Colonic mucosa (tissue), 4 donors: ENCODE data around the gene BCL2L13. TPM values are rescaled to one million over a fixed set of nuclear protein-coding genes. Genes with fewer than 3 reads are reported as not detected.
"Not testable (repeated sequence)": the region's sequence is repeated elsewhere in the genome, so short reads cannot be mapped to it uniquely, and the experiment has no call there.

ENCODE experiments used
- DNase-seq: peaks from one replicate; pipeline ENCODE4 v3.0.0-alpha.2; 2020
- H3K27ac ChIP-seq: fragments of 200-600 bp; one replicate; pipeline ENCODE4 v1.8.0; 2021
- H3K27me3 ChIP-seq: fragments of 200-600 bp; one replicate; pipeline ENCODE4 v1.8.0; 2021
- H3K36me3 ChIP-seq: fragments of 200-600 bp; one replicate; pipeline ENCODE4 v1.8.0; 2021
- H3K4me1 ChIP-seq: fragments of 200-600 bp; one replicate; pipeline ENCODE4 v1.8.0; 2021; ENCODE audit warnings: mild to moderate bottlenecking
- H3K4me3 ChIP-seq: fragments of 200-600 bp; one replicate; pipeline ENCODE4 v1.8.0; 2021
- H3K9ac ChIP-seq, 2 donors: one replicate each; pipeline ENCODE4 v1.7.0; 2013; ENCODE audit warnings: control low read depth in 2 of 2, low read depth in 2 of 2, low read length in 2 of 2
- H3K9me3 ChIP-seq: fragments of 200-600 bp; one replicate; pipeline ENCODE4 v1.8.0; 2021
- intact Hi-C: fragments of 100-400 bp; cut with DNase I; formaldehyde crosslinking; loops from one replicate; pipeline ENCODE4 v1.14.1; 2022
- total RNA-seq, 2 donors: library from RNA; stranded (reverse); fragmentation: NEBNext Ultra II Directional in 1 of 2; extraction: Animal tissue kit (Norgen Biotek cat#: 25700) in 1 of 2; gene quantifications; one replicate each; pipeline ENCODE4 v1.2.1, GENCODE V29; 2021
- TF ChIP-seq, protein P1 (sequence below): fragments of 200-600 bp; IDR thresholded peaks from one replicate; pipeline ENCODE4 v1.8.0; 2022; ENCODE audit warnings: antibody characterized with exemption, mild to moderate bottlenecking
- donor health status: healthy.
- donor health status: DM: no; HTN: no; CAD: no.
- donor health status: DM: no; HTN: no; CAD: no.

Gene BCL2L13
- total RNA-seq, 2 donors from 2014 or later = 44.9 to 47.2 TPM

DNA sequence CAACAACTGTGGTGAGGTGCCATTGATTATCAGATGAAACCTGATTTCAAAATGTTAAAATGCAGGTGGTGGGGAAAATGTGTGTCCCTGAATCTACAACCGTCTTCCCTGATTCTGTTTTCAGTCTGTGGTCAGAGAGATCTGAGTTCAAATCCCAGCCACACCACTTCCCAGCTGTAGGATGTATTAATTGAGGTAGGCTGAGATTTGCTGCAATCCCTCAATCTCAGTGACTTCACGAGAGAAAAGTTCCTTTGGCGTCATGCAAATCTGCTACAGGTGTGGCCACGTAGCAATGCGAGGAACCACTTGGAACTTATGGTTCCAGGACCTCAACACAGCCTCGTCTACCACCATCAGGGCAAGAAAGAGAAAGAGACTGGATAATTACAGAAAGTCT is 56.2 kb downstream of the BCL2L13 start:
- Histone ChIP-seq H3K4me3 (no peak overlapping the region), H3K27me3 (no peaks in the 10 kb centered on the region), H3K36me3 (no peaks in the 10 kb centered on the region), H3K9ac (no peak overlapping the region), H3K4me1 (no peaks in the 10 kb centered on the region), H3K27ac (no peak overlapping the region), H3K9me3 (no peaks in the 10 kb centered on the region)
- intact Hi-C loops = no loop called here
- TF ChIP-seq, protein P1, sequence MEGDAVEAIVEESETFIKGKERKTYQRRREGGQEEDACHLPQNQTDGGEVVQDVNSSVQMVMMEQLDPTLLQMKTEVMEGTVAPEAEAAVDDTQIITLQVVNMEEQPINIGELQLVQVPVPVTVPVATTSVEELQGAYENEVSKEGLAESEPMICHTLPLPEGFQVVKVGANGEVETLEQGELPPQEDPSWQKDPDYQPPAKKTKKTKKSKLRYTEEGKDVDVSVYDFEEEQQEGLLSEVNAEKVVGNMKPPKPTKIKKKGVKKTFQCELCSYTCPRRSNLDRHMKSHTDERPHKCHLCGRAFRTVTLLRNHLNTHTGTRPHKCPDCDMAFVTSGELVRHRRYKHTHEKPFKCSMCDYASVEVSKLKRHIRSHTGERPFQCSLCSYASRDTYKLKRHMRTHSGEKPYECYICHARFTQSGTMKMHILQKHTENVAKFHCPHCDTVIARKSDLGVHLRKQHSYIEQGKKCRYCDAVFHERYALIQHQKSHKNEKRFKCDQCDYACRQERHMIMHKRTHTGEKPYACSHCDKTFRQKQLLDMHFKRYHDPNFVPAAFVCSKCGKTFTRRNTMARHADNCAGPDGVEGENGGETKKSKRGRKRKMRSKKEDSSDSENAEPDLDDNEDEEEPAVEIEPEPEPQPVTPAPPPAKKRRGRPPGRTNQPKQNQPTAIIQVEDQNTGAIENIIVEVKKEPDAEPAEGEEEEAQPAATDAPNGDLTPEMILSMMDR = no peak
- DNase-seq = no peak

DNA sequence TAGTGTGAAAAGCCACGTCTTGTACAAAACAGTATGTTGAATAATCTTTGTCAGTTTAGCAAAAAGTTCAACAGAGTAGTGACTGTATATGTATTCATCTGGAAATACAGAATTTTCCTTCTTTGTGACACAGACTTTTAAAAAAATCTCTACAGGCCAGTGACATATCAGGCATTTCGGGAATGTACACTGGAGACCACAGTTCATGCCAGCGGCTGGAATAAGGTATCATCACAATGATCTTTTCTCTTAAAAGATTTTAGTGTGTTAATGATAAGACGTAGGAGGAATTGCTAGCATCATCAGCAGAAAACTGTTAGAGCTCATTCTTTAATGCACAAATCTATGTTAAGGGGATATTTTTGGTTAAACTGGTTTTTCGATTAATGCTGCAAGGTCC is 57.4 kb downstream of the BCL2L13 start:
- intact Hi-C loops = no loop called here
- Histone ChIP-seq H3K27ac (no peak overlapping the region), H3K9me3 (no peaks in the 10 kb centered on the region), H3K9ac (no peak overlapping the region), H3K27me3 (no peaks in the 10 kb centered on the region), H3K4me1 (no peaks in the 10 kb centered on the region), H3K36me3 (no peaks in the 10 kb centered on the region), H3K4me3 (no peak overlapping the region)
- TF ChIP-seq, protein P1 = no peak
- DNase-seq = no peak

DNA sequence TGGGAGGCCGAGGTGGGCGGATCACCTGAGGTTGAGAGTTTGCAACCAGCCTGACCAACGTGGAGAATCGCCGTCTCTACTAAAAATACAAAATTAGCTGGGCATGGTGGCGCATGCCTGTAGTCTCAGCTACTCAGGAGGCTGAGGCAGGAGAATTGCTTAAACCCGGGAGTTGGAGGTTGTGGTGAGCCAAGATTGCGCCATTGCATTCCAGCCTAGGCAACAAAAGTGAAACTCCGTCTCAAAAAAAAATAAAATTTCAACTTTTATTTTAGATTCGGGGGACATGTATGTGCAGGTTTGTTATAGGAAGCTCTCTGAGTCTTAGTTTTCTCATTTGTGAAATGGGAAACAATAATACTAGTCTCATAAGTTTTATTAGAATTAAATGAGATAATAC is 58.6 kb downstream of the BCL2L13 start:
- DNase-seq, intact Hi-C loops: not testable (repeated sequence)

DNA sequence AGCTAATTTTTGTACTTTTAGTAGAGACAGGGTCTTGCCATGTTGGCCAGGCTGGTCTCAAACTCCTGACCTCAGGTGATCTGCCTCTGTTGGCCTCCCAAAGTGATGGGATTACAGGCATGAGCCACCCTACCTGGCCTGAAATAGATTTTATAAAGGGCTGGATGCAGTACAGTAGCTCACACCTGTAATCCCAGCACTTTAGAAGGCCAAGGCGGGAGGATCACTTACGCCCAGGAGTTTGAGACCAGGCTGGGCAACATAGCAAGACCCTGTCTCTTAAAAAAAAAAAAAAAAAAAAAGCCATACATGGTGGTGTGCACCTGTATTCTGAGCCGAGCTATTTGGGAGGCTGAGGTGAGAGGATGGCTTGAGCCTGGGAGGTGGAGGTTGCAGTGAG is 59.7 kb downstream of the BCL2L13 start:
- H3K4me3 ChIP-seq, H3K27me3 ChIP-seq, H3K9me3 ChIP-seq, H3K27ac ChIP-seq, intact Hi-C loops, DNase-seq, H3K9ac ChIP-seq, H3K4me1 ChIP-seq, H3K36me3 ChIP-seq: not testable (repeated sequence)

More for the DNA sequence above, 58.6 kb downstream of the BCL2L13 start:
- not testable (repeated sequence) for H3K9ac ChIP-seq, H3K27me3 ChIP-seq, H3K9me3 ChIP-seq, H3K36me3 ChIP-seq, H3K27ac ChIP-seq, H3K4me3 ChIP-seq, H3K4me1 ChIP-seq

DNA sequence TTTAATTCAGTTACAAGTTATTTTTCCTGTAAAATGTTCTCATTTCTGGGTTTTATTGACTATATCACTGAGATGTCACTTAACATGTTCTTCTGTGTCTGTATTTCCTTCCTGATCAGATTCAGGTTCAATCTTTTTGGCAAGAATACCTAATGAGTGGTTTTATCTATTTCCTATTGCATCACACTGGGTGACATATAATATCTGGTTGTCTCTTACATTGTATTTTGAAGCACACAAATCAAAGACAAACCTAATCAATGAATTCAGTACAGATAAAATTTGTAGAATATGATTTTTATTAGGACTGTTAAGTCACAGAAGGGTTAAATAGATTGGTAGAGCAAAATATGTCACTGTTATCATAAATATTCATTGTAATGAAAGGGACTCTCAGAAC is 60.4 kb downstream of the BCL2L13 start:
- H3K27me3 ChIP-seq = no peaks in the 10 kb centered on the region
- intact Hi-C loops = no loop called here
- no peaks in the 10 kb centered on the region for H3K4me1 ChIP-seq
- DNase-seq = no peak
- no peak overlapping the region for H3K4me3 ChIP-seq
- no peaks in the 10 kb centered on the region for H3K9me3 ChIP-seq
- H3K9ac ChIP-seq = no peak overlapping the region
- no peak overlapping the region for H3K27ac ChIP-seq
- H3K36me3 ChIP-seq = no peaks in the 10 kb centered on the region
- TF ChIP-seq, protein P1 = no peak

DNA sequence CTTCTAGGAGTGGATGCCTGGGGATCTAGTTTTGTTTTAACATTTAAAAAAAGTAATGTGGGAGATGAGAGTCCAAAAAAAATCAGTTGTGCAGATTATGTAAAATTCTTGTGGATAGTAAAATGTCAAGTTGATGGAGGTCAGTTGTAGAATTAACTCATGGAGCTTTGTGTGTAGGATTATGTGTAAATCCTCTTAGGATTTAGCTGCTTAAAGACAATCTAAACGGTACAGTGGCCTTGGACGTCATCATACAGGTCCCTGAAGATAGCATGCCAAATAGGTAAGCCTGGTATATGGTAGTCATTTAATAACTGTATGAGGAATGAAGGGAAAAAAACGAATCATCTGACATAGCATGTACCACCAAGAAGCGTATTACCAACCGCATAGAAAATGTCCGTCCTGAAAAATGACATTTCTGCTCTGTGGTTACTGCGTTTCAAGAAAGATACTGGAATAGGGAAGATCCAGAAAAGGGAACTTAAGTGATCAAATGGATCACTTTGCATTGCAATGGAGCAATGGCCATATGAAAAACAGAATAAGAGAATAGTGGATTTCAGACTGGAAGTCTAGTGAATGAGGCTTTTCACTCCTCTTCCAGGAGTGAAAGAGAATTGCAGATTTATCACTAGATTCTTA is 61.3 kb downstream of the BCL2L13 start:
- no peaks in the 10 kb centered on the region for H3K36me3 ChIP-seq
- intact Hi-C loops = no loop called here

More for the DNA sequence above, 61.3 kb downstream of the BCL2L13 start:
- Histone ChIP-seq H3K27ac (no peak overlapping the region), H3K4me1 (no peaks in the 10 kb centered on the region), H3K9me3 (no peaks in the 10 kb centered on the region), H3K4me3 (no peak overlapping the region), H3K9ac (no peak overlapping the region), H3K27me3 (no peaks in the 10 kb centered on the region)
- DNase-seq = no peak
- TF ChIP-seq, protein P1 = no peak
